Osteoblast (primary cell): ENCODE measurements around the gene DAPK1. TPM values are rescaled to one million over a fixed set of nuclear protein-coding genes. Genes with fewer than 3 reads are reported as not detected.

Experiments used
- DNase-seq: peaks from one replicate; pipeline ENCODE4 v3.0.0; 2011; ENCODE audit warnings: low spot score, mixed read lengths; ENCODE audit not compliant: insufficient read length; ENCODE audit errors: missing footprints
- H2AFZ ChIP-seq: 2 replicates; pipeline ENCODE4 v1.6.0; 2011; ENCODE audit warnings: mild to moderate bottlenecking, low read length
- H3K27ac ChIP-seq: 2 replicates; pipeline ENCODE4 v1.5.1; 2011; ENCODE audit warnings: mild to moderate bottlenecking, low read depth, low read length, moderate library complexity
- H3K27me3 ChIP-seq: 2 replicates; pipeline ENCODE4 v1.6.0; 2012; ENCODE audit warnings: mild to moderate bottlenecking, control low read depth, inconsistent platforms, low read length, moderate library complexity; ENCODE audit not compliant: insufficient read depth
- H3K36me3 ChIP-seq: 2 replicates; pipeline ENCODE4 v1.5.1; 2011; ENCODE audit warnings: mild to moderate bottlenecking, low read length, control low read depth, moderate library complexity; ENCODE audit not compliant: insufficient read depth
- H3K4me1 ChIP-seq: 2 replicates; pipeline ENCODE4 v1.5.1; 2011; ENCODE audit warnings: mild to moderate bottlenecking, low read length, control low read depth, moderate library complexity; ENCODE audit not compliant: insufficient read depth
- H3K4me2 ChIP-seq: 2 replicates; pipeline ENCODE4 v1.6.0; 2011; ENCODE audit warnings: mild to moderate bottlenecking, low read length; ENCODE audit not compliant: insufficient read depth
- H3K4me3 ChIP-seq: fragments of 200-600 bp; sonication (generic); 3 replicates; pipeline ENCODE4 v1.5.1; 2012; ENCODE audit warnings: mild to moderate bottlenecking, low read length, inconsistent platforms; ENCODE audit not compliant: insufficient read depth
- H3K79me2 ChIP-seq: 2 replicates; pipeline ENCODE4 v1.6.0; 2012; ENCODE audit warnings: mild to moderate bottlenecking, low read length, control low read depth, inconsistent platforms; ENCODE audit not compliant: insufficient read depth
- H3K9me3 ChIP-seq: 2 replicates; pipeline ENCODE4 v1.5.1; 2011; ENCODE audit warnings: low read depth, low read length, control low read depth
- H4K20me1 ChIP-seq: 2 replicates; pipeline ENCODE4 v1.6.0; 2012; ENCODE audit warnings: mild to moderate bottlenecking, low read length, control low read depth; ENCODE audit not compliant: insufficient read depth
- total RNA-seq: library from RNA; depleted of rRNA; stranded (reverse); fragments of >200 nt; gene quantifications from 2 replicates; pipeline ENCODE4 v1.2.3, GENCODE V29; 2012
- TF ChIP-seq, protein P1 (sequence below): IDR thresholded peaks from 2 replicates; pipeline ENCODE4 v1.5.1; 2011; ENCODE audit warnings: mild to moderate bottlenecking, low read depth, low read length, moderate library complexity; ENCODE audit errors: extremely low read depth

Gene DAPK1
- total RNA-seq, 1 donor = 55.4 TPM

DNA sequence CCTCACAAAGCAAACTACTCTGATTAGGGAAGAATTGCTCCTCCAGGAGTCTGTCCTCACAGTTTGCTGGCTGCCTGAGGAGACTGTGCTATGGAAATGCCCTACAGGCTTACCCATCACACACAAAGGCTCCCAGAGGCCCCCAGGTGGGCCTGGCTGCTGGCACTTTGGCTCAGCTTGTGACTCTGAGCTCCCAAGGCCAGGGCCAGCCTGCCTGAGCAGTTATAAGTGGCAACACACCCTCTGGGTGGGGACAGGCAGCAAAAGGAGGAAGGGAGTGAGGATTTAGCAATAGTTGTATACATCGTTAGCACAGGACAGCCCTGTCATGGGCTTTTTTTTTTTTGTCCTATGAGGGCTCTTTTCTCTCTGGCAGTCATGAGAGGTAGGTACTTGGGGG, 103.5 kb downstream of the DAPK1 start:
- Histone ChIP-seq H3K79me2 (no peaks in the 10 kb centered on the region), H3K9me3 (no peaks in the 10 kb centered on the region), H3K4me1 (peaks cover 13% of the 10 kb centered on the region), H4K20me1 (no peaks in the 10 kb centered on the region), H3K4me2 (no peak overlapping the region), H3K36me3 (no peaks in the 10 kb centered on the region), H3K27ac (no peak overlapping the region), H3K27me3 (peaks cover 6% of the 10 kb centered on the region), H2AFZ (no peak overlapping the region), H3K4me3 (no peak overlapping the region)
- DNase-seq = no peak
- TF ChIP-seq, protein P1, sequence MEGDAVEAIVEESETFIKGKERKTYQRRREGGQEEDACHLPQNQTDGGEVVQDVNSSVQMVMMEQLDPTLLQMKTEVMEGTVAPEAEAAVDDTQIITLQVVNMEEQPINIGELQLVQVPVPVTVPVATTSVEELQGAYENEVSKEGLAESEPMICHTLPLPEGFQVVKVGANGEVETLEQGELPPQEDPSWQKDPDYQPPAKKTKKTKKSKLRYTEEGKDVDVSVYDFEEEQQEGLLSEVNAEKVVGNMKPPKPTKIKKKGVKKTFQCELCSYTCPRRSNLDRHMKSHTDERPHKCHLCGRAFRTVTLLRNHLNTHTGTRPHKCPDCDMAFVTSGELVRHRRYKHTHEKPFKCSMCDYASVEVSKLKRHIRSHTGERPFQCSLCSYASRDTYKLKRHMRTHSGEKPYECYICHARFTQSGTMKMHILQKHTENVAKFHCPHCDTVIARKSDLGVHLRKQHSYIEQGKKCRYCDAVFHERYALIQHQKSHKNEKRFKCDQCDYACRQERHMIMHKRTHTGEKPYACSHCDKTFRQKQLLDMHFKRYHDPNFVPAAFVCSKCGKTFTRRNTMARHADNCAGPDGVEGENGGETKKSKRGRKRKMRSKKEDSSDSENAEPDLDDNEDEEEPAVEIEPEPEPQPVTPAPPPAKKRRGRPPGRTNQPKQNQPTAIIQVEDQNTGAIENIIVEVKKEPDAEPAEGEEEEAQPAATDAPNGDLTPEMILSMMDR = no peak

DNA sequence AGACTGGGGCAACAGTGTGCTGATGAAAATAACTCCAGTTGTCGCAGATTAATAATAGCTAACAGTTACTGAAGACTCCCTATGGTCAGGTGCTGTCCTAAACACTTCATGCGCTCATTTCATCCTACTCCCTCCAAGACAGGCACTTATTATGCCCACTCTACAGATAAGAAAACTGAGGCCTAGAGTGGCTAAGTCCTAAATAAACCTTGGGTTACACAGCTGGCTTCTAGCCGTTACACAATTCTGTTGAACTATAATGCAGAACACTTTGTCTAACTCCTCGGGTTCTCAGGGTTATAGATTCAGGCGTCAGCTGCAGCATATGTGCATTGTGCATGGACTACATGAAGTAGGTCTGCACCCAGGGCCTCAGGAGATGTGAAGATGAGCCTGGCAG, 103.9 kb downstream of the DAPK1 start:
- no peaks in the 10 kb centered on the region for H3K36me3 ChIP-seq
- TF ChIP-seq, protein P1 = no peak

DNA sequence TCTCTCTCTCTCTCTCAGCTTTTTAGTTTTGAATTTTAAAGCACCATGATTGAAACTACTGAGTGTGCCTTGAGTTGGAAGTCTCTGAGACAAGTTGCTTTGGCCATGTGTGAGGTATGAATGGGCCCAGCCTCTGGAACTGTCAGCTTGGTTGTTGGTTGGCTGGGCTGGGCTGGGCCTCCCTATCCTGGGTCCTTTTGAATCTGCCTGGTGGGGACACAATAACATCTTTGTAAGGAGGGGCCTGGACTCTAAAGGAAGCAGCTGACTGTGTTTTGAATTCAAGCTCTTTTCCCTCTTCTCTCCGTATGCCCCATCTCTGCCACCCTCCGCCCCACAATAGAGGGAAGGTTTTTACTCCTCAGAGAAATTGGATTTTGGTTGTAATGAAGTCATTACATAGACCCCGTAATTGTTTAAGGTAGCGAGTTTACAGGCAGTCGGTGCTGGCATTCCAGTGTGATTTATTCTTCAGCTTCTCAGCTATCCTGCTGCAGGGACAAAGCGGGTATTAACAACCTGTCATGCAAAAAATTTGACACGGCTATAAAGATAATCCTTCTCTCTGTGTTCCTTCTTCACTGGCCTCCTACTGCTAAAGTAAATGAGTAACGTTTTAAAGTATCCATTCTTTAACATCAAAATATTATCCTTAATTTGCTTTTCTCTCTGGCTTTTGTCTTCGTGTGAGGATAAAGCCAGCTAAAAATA, 105.4 kb downstream of the DAPK1 start:
- no peak overlapping the region for H3K4me3 ChIP-seq
- H3K4me1 ChIP-seq = peaks cover 25% of the 10 kb centered on the region
- H4K20me1 ChIP-seq = no peaks in the 10 kb centered on the region
- no peaks in the 10 kb centered on the region for H3K9me3 ChIP-seq
- no peak for DNase-seq
- no peaks in the 10 kb centered on the region for H3K36me3 ChIP-seq
- no peak overlapping the region for H2AFZ ChIP-seq
- H3K27me3 ChIP-seq = peaks cover 3% of the 10 kb centered on the region
- TF ChIP-seq, protein P1 = no peak
- no peak overlapping the region for H3K27ac ChIP-seq
- H3K79me2 ChIP-seq = no peaks in the 10 kb centered on the region
- H3K4me2 ChIP-seq = no peak overlapping the region

More for the DNA sequence above, 103.9 kb downstream of the DAPK1 start:
- Histone ChIP-seq H3K9me3 (no peaks in the 10 kb centered on the region), H3K79me2 (no peaks in the 10 kb centered on the region), H3K27me3 (peaks cover 6% of the 10 kb centered on the region), H3K4me2 (no peak overlapping the region), H3K4me1 (peaks cover 13% of the 10 kb centered on the region), H3K27ac (no peak overlapping the region), H3K4me3 (no peak overlapping the region), H4K20me1 (no peaks in the 10 kb centered on the region), H2AFZ (no peak overlapping the region)
- DNase-seq = no peak

DNA sequence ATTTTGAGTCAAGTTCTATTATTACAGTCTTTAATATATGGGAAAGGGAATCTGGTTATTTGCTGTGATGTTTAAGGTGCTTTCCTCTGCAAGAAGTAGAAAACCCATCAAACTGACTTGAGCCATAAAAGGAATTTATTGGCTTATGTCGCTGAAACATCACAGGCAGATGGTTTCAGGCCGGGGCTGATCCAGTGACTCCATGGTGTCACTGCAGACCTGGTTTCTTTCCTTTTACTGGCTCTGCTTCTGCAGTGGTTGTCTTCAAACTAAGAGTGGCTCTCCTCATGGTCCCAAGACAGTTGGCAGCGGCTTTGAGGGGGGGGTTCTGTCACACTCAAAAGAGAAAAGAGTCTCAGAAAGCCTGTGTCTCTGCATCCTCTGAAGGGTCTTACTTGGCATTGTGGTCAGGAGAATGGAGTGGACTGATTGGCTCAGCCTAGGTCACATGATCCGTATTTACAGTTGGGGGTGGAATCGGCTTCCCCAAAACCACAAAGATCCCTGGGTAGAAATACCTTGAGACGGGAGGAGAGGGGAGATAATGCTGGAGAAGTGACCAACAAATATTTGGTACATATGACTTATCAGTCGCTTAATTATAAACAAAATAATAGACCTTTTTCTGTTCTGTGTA, 106.3 kb downstream of the DAPK1 start:
- H3K79me2 ChIP-seq = no peaks in the 10 kb centered on the region
- DNase-seq = no peak
- H4K20me1 ChIP-seq = no peaks in the 10 kb centered on the region
- no peaks in the 10 kb centered on the region for H3K36me3 ChIP-seq
- H2AFZ ChIP-seq = no peak overlapping the region
- peaks cover 3% of the 10 kb centered on the region for H3K27me3 ChIP-seq
- peaks cover 25% of the 10 kb centered on the region for H3K4me1 ChIP-seq
- H3K4me2 ChIP-seq = no peak overlapping the region
- TF ChIP-seq, protein P1 = no peak
- no peak overlapping the region for H3K27ac ChIP-seq
- no peak overlapping the region for H3K4me3 ChIP-seq
- H3K9me3 ChIP-seq = no peaks in the 10 kb centered on the region
